Thoracic aorta (tissue), 2 donors: ENCODE measurements around the gene P2RY13. TPM values are rescaled to one million over a fixed set of nuclear protein-coding genes. Genes with fewer than 3 reads are reported as not detected.
A peak's percentile ranks its signal among the peaks of the same experiment; 100 is the strongest.

Source experiments
- ATAC-seq: fragments of 150-250 bp; one replicate; pipeline ENCODE4 v1.8.0; 2017; ENCODE audit warnings: low read depth; ENCODE audit not compliant: insufficient number of reproducible peaks, low FRiP score
- DNase-seq: peaks from one replicate; pipeline ENCODE4 v3.0.0-alpha.2; 2020; ENCODE audit warnings: low spot score
- H3K27ac ChIP-seq, 2 donors: fragments of 200-600 bp; sonication (generic); 1 replicate in 1 of 2; 2 replicates in 1 of 2; pipeline ENCODE4 v1.5.1; 2016; ENCODE audit warnings: mild to moderate bottlenecking in 2 of 2, moderate library complexity in 2 of 2
- H3K27me3 ChIP-seq: fragments of 200-600 bp; sonication (generic); replicated peaks from 2 replicates; pipeline ENCODE4 v1.6.0; 2016; ENCODE audit warnings: mild to moderate bottlenecking; ENCODE audit not compliant: insufficient read depth
- H3K36me3 ChIP-seq: fragments of 200-600 bp; sonication (generic); one replicate; pipeline ENCODE4 v1.5.1; 2016
- H3K4me1 ChIP-seq, 2 donors: fragments of 200-600 bp; sonication (generic); 1 replicate in 1 of 2; 2 replicates in 1 of 2; pipeline versions ENCODE4 v1.5.1 to v1.6.0; 2016; ENCODE audit warnings: low read depth in 2 of 2, mild to moderate bottlenecking in 1 of 2; ENCODE audit not compliant: control insufficient read depth in 1 of 2
- H3K4me3 ChIP-seq: fragments of 200-600 bp; sonication (generic); 2 replicates; pipeline ENCODE4 v1.5.1; 2016; ENCODE audit warnings: mild to moderate bottlenecking
- H3K9me3 ChIP-seq: fragments of 200-600 bp; sonication (generic); 2 replicates; pipeline ENCODE4 v1.5.1; 2016
- CTCF ChIP-seq: fragments of 200-600 bp; sonication (generic); IDR thresholded peaks from one replicate; pipeline ENCODE4 v1.5.1; 2019; ENCODE audit warnings: antibody characterized with exemption
- total RNA-seq, 2 donors: library from RNA; depleted of rRNA; stranded (reverse); fragments of >200 nt; gene quantifications; one replicate each; pipeline versions ENCODE4 v1.1.0 to v1.2.3, GENCODE V29; 2016

The P2RY13 gene
- total RNA-seq, 2 donors from 2014 or later = 1.4 to 3.0 TPM

GRCh38 chr3:151366993-151367392 lies 37.6 kb upstream of the P2RY13 start:
- ATAC-seq = no peak
- H3K4me1 ChIP-seq = peaks cover 0 to 2% of the 10 kb centered on the region in 2 donors
- no peak for DNase-seq
- TF ChIP-seq CTCF = no peak
- no peaks in the 10 kb centered on the region for H3K9me3 ChIP-seq
- H3K4me3 ChIP-seq = no peak overlapping the region
- H3K36me3 ChIP-seq = no peaks in the 10 kb centered on the region
- no peaks in the 10 kb centered on the region for H3K27me3 ChIP-seq
- H3K27ac ChIP-seq = no peak overlapping the region

GRCh38 chr3:151362751-151363174 lies 33.4 kb upstream of the P2RY13 start:
- no peak overlapping the region for H3K27ac ChIP-seq
- H3K9me3 ChIP-seq = no peaks in the 10 kb centered on the region
- no peaks in the 10 kb centered on the region for H3K27me3 ChIP-seq
- DNase-seq = no peak
- H3K36me3 ChIP-seq = no peaks in the 10 kb centered on the region
- TF ChIP-seq CTCF = no peak
- H3K4me3 ChIP-seq = no peak overlapping the region
- peaks cover 0 to 4% of the 10 kb centered on the region in 2 donors for H3K4me1 ChIP-seq
- ATAC-seq = no peak

- H3K27ac ChIP-seq = no peak overlapping the region
- H3K4me1 ChIP-seq = peaks cover 9 to 18% of the 10 kb centered on the region in 2 donors
Measured at GRCh38 chr3:151357463-151357850, 28.1 kb upstream of the P2RY13 start.

GRCh38 chr3:151356794-151357462 lies 27.6 kb upstream of the P2RY13 start:
- Histone ChIP-seq H3K27ac (peak overlapping the region in 1 of 2 donors; percentile 23), H3K27me3 (no peaks in the 10 kb centered on the region), H3K4me3 (peak overlapping the region; percentile 49), H3K4me1 (peaks cover 9 to 18% of the 10 kb centered on the region in 2 donors), H3K9me3 (no peaks in the 10 kb centered on the region), H3K36me3 (no peaks in the 10 kb centered on the region)
- DNase-seq (no peak), ATAC-seq (no peak)
- no peak for TF ChIP-seq CTCF

More at GRCh38 chr3:151357463-151357850, 28.1 kb upstream of the P2RY13 start:
- no peaks in the 10 kb centered on the region for H3K9me3 ChIP-seq
- peak overlapping the region; percentile 49 for H3K4me3 ChIP-seq
- ATAC-seq = no peak
- H3K36me3 ChIP-seq = no peaks in the 10 kb centered on the region
- no peak for DNase-seq
- no peak for TF ChIP-seq CTCF
- no peaks in the 10 kb centered on the region for H3K27me3 ChIP-seq

GRCh38 chr3:151351648-151352047 lies 22.3 kb upstream of the P2RY13 start:
- no peaks in the 10 kb centered on the region for H3K27me3 ChIP-seq

More at GRCh38 chr3:151351648-151352047, 22.3 kb upstream of the P2RY13 start:
- Histone ChIP-seq H3K4me3 (no peak overlapping the region), H3K4me1 (peaks cover under 1 to 3% of the 10 kb centered on the region in 2 donors), H3K9me3 (no peaks in the 10 kb centered on the region), H3K27ac (no peak overlapping the region), H3K36me3 (no peaks in the 10 kb centered on the region)
- DNase-seq (no peak), ATAC-seq (no peak)
- no peak for TF ChIP-seq CTCF
